HFF-Myc (cell line): ENCODE results near the gene NOVA2.
A peak's percentile ranks its signal among the peaks of the same experiment; 100 is the strongest.

Source experiments
- DNase-seq: peaks from one replicate; pipeline ENCODE4 v3.0.0-alpha.2; 2011; ENCODE audit warnings: low read depth; ENCODE audit errors: extremely low read depth
- H3K4me3 ChIP-seq: replicated peaks from 2 replicates; pipeline ENCODE4 v1.5.1; 2011; ENCODE audit warnings: low read depth, mild to moderate bottlenecking, control low read depth, low read length
- TF ChIP-seq, protein P1 (sequence below): IDR thresholded peaks from 2 replicates; pipeline ENCODE4 v1.5.1; 2012; ENCODE audit warnings: mild to moderate bottlenecking, low read depth, low read length, control low read depth; ENCODE audit errors: missing control alignments

The NOVA2 gene

DNA sequence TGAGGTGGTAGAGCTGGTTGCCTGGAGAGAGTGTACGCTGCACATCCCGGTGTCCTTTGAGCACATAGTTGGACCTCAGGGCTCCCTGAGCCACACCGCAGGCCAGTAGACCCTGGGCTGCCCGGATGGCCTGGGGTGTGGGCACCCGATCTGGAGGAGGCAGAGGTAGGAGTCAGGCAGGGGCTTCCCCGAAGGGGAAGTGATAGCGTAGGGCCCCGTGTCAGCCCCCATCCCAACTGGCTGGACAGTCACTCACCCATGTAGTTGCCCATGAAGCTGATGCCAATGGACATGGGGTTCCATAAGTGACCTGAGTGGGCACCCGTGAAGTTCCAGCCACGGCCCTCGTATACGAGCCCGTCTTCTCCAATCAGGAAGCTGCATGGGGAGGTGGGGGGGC lies 45.6 kb upstream of the NOVA2 start:
- DNase-seq = no peak
- TF ChIP-seq, protein P1, sequence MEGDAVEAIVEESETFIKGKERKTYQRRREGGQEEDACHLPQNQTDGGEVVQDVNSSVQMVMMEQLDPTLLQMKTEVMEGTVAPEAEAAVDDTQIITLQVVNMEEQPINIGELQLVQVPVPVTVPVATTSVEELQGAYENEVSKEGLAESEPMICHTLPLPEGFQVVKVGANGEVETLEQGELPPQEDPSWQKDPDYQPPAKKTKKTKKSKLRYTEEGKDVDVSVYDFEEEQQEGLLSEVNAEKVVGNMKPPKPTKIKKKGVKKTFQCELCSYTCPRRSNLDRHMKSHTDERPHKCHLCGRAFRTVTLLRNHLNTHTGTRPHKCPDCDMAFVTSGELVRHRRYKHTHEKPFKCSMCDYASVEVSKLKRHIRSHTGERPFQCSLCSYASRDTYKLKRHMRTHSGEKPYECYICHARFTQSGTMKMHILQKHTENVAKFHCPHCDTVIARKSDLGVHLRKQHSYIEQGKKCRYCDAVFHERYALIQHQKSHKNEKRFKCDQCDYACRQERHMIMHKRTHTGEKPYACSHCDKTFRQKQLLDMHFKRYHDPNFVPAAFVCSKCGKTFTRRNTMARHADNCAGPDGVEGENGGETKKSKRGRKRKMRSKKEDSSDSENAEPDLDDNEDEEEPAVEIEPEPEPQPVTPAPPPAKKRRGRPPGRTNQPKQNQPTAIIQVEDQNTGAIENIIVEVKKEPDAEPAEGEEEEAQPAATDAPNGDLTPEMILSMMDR = no peak
- no peak overlapping the region for H3K4me3 ChIP-seq

DNA sequence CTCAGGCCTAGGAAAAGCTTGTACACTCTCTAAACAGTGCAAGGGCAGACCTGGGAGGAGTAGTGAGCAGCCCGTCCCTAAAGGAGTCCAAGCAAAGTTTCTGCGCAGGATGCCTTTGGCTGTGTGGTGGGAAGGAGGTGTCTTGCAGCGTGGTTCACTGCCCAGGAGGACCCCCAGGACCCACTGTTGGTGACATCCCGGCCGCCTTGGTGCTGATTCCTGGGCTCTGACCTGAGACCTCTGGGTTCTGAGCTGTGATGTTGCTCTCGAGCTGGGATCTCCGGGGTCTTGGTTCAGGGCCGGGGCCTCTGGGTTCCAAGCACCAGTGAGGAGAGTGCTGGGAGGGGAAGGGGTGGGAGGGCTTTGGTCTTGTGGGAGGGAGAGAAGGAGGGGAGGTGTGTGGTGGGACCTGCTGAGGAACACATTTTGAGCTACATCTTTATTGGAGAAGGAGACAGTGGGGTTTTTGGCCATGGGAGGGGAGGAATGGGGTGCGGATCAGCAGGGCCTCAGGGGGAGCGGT lies 45.1 kb upstream of the NOVA2 start:
- TF ChIP-seq, protein P1 = no peak
- H3K4me3 ChIP-seq = no peak overlapping the region
- no peak for DNase-seq

DNA sequence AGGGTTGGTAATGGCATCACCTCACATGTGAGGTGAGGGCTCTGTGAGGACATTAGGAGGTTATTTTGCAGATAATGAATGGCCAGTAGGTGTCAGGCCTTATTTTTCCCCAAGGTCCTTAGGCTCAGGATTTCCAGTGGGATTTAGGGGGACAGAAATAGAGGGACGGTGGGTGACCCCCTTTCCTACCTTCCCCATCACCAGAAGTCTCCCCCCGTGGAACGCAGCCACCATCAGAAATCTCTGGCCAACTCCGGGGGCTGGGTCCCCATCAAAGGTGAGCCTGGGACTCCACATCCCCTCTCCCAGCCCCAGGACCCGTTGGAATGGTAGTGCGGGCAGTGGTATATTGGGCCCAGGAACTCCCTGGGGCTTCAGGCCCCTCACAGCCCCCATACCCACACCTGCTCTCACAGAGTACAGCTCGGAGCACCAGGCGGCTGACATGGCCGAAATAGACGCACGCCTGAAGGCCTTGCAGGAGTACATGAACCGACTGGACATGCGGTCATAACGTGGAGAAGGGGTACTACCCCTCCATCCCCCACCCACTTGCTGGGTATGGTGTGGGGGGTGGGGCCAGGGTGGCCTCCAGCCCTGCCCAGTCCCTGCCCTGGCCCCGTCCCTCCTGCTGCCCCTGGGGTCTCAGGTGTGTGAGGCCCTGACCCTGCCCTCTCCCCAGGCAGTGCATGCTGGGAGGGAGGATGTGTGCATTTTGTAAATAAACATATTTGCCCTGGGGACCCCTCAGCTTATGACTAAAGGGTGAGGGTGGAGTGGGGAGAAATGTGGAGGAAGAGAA lies 44.4 kb upstream of the NOVA2 start:
- no peak overlapping the region for H3K4me3 ChIP-seq
- TF ChIP-seq, protein P1 = no peak
- DNase-seq = no peak

DNA sequence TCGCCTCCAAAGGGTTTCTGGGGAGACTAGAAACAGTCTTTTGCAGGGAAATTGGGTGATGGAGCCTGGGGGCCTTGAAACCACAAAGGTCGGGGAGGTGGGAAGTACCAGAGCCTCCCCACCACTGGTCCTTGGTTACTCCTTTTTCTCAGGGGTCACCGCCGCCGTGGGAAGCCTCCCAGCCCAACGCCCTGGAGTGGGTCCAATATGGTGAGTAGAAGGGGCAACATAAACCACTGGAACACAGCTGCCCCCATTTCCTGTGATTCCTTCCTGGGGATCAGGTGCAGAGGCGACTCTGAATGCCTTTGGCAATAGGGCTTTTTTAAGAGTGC lies 43.4 kb upstream of the NOVA2 start:
- no peak for DNase-seq
- TF ChIP-seq, protein P1 = no peak
- no peak overlapping the region for H3K4me3 ChIP-seq

DNA sequence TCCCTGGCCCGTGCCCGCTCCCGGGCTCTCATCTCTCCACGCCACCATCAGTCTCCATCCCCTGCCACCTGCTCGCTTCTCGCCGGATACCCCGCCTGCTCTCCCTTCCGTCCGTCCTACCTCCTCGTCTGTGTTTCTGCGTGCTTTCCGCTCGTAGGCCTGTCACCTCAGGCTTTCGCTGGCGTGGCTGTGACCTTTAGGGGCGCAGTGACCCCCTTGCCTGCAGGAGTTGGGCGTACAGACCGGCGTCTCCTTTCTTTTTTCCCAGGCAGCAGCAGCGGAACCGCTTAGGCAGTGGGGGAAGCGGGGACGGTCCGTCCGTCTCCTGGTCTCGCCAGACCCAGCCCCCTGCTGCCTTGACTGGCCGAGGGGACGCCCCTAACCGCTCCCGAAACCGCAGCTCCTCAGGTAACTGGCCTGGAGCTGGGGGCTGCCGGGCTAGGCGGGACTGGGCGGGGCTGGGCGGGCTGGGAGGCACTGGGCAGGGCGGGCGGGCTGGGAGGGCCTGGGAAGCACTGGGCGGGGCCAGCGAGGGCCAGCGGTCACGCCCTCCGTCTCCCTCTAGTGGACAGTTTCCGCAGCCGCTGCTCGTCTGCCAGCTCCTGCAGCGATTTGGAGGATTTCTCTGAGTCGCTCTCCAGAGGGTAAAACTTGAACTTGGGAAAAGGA lies 42.9 kb upstream of the NOVA2 start:
- DNase-seq = no peak
- TF ChIP-seq, protein P1 = peak; percentile 75
- peak overlapping the region; percentile 38 for H3K4me3 ChIP-seq

DNA sequence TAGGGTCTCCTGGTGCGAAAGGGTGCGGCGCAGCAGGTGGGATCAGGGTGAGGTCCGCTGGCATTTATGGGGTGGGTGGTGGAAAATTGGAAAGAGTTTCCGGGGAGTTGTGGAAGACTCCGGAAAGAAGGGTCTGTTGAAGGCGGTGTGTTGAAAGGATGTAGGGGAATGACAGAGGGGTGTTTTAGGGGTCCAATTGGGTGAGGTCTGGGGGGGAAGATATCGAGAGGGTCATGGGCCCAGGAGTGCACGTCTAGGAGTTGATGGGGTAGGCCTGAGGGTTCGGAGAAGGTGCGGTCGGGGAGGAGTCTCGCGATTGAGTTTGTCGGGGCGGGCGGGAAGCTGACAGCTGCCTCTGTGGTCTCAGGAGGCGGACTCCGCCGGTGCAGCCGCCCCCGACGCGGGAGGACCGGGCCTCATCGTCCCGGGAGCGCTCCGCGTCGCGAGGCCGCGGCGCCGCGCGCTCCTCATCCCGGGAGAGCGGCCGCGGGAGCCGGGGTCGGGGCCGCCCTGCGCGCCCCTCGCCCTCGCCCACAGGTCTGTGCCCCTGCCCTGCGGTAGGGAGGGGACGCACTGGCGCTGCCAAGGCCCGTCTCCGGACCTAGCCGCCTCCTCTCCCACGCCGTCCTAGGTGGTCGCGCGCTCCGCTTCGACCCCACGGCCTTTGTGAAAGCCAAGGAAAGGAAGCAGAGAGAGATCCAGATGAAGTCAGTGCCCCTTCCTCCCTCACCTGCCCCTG lies 42.2 kb upstream of the NOVA2 start:
- TF ChIP-seq, protein P1 = no peak
- H3K4me3 ChIP-seq = peak overlapping the region; percentile 38
- no peak for DNase-seq
